ENCODE results near the gene ROBO1.
A peak's percentile ranks its signal among the peaks of the same experiment; 100 is the strongest.

The ROBO1 gene

DNA sequence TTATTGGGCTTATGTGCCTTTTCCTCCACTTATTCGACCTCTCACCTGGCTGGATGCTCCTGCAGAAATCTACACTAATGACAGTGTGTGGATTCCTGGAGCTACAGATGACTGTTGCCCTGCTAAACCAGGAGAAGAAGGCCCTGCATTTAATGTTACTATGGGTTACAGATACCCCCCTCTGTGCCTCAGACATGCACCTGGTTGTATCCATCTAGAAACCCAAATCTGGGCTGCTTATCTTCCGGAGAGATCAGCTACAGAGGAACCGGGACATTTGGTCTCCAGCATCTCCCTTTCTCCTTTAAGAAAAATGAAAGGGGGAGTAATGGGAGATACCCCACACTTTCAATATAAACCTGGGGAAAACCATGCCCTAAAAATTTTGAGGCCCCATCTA, 710.0 kb downstream of the ROBO1 start:
- no peak for DNase-seq (ENCODE audit: low spot score)

DNA sequence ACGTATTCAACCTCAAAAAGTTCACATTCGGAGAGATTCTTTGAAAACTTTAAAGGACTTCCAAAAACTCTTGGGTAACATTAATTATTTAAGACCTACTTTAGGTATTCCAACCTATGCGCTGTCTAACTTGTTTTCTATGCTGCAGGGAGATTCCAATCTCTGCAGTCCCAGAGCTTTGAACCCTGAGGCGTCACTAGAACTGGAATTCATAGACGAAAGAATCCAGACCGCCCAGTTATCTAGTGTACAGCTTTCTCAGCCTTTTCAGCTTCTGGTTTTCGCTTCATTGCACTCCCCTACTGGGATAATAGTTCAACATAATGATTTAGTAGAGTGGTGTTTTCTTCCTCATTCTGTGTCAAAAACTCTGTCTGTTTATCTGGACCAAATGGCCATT, 711.3 kb downstream of the ROBO1 start:
- no peak for DNase-seq (ENCODE audit: low spot score)

DNA sequence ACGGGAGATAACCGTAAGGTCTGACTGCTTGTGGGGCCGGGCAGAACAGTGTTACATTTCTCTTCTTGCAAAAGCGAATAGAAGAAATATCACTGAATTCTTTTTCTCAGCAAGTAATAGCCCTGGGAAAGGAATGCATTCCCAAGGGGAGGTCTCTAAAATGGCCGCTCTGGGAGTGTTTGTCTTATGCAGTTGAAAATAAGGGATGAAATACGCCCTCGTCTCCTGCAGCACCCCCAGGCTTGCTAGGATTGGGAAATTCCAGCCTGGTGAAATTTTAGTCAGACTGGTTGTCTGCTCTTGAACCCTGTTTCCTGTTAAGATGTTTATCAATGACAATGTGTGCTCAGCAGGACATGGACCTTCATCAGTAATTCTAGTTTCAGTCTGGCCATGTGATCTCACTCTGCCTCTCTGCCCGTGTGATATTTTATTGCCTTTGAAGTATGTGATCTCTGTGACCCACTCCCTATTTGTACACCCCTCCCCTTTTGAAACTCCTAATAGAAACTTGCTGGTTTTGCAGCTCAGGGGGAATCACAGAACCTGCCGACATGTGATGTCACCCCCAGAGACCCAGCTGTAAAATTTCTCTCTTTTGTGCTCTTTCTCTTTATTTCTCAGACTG, 715.6 kb downstream of the ROBO1 start:
- DNase-seq (ENCODE audit: low spot score) = no peak

DNA sequence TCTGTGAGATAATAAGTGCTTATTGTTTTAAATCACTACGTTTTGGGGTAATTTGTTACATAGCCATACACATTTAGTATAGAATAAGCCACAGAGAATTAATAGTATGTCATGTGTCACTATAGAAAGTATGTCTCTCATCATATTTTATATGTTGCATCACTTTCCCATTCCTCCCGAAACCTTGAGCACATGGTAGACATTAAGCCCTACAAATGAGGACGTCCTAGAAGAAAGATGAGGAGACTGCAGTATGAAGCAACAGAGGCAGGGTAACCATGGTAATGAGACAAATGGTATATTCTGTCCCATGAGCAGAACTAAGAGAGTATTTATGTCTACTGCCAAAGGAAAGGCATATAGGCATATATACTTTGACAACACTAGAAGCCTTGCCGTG, 720.2 kb downstream of the ROBO1 start:
- DNase-seq (ENCODE audit: low spot score) = no peak

DNA sequence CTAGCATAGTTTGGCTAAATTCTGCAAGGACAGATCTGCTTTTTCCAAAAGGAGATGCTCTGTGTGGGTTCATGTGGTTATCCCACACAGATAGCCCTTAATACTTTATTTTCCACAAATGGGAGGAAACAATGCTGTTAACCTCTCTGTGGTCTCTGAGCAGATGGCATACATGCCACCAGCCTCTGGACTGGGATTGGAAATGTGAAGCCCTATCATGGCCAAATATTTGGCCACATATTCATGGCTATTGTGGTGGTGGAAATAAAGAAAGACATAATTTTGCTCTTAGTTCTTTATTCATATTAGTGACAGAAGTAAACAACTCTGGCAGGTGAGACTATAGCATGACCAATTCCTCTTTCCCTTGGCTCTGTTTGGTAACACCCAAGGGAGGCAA, 726.2 kb downstream of the ROBO1 start:
- DNase-seq (ENCODE audit: low spot score) = no peak

DNA sequence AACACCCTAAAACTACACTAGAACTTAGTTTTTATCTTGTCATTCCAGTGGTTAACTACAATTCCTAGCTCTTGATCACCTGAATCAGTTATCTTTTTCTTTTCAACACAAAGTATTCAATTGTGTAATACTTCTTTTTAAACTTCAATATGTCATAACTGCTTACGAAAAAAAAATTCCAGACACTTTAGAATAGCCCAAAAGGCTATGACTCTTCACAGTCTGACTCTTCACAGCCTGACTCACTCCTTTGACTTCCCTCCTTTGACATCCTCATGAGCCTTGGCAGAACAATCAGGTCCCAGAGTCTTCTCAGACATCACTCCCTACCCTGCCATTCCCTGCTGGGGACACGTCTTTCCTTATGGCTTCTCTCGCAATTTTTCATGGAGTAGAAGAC, 727.1 kb downstream of the ROBO1 start:
- peak; percentile 22 for DNase-seq (ENCODE audit: low spot score)

DNA sequence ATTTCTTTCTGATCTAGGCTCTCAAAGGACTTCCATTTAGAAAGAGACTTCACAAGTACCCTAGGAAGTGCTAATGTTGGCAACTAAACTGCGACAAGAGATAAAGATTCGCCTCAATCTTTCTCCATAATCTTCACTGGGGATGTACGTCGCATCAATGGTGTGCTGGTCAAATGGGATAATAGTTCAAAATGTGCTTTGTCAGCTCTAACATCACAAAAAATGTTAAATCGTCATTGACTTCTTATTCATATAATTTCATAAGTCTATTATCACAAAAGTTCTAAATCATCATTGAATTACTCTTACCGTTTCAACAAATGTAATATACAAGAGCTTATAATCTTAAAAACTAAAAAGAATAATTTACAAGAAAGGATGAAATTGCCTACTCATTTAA, 727.7 kb downstream of the ROBO1 start:
- no peak for DNase-seq (ENCODE audit: low spot score)

DNA sequence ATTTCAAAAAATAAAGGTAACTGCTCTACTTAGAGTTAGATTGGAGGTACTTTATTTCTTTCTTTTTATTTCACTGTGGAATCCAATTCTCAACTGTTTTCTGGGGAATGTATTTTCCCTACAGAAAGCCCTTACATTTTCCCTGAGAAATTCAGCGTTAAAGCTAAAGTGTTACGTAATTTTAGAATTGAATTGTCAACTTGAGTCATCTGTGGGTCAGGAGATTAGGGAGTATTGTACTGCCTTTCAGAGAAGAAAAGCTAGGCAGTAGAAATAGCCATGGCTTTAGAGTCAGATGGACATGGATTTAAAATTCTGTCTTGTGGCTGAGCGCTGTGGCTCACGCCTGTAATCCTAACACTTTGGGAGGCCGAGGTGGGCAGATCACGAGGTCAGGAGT, 728.6 kb downstream of the ROBO1 start:
- DNase-seq (ENCODE audit: low spot score) = no peak

DNA sequence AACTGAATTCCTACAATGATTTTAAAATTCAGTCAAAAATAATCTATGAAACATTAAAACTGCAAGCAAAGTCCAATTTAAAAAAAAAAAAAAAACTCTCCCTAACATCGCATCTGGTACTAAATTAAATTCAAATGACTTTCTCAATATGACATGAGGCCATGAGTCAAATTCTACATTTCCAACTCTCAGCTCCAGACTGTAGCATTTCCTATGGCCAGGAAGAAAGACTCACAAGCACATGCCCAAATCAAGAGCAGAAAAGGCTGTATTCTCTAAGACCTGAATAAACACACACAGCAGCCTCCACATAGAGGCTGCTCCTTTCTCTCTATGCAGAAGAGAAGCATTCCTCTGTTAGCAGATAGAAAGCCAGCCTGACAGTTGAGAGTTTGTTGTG, 729.2 kb downstream of the ROBO1 start:
- DNase-seq (ENCODE audit: low spot score) = no peak

DNA sequence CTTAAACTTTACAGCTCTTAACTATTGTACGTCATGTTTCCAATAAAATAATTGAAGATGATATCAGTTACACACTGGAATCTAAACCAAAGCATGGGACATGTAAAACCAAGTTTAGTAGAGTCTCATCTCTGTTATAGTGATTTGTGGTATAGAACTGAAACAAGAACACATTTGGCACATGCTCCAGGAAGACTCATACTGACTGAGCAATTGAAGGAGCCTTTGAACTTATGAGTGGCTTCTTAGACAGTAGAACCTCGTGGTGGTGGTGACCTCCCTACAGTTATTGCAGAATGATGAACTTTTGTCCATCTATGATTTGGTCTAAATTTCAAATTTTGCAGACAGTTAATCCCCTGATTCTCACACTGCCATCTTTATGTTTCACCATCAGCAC, 729.7 kb downstream of the ROBO1 start:
- no peak for DNase-seq (ENCODE audit: low spot score)

DNA sequence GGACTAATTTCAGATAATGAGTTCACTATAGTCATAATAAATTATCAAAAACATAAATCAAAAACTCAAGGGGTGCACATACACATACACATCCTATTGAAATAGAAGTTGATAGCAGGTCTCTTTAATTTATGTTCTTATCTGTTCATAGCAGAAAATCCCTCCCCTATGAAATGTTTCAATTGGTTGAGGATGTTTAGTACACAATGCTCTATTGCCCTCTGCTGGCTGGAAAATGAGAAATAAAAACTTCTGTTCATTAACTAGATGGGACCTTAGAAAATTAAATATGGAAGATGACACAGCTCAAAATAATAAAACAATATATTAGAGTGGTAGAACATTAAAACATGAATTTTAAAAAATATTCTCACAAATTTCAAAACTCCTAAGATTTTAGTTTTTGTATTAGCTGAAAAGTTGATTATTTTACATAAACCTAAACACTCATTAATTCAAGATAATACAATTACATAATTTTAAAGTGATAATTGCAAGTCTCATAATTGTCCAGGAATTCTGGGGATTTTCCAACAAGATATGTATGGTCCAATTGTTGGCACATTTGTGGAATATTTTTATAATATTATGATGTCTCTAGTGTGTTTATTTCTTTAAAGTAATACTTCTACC, 735.0 kb downstream of the ROBO1 start:
- DNase-seq (ENCODE audit: low spot score) = peak; percentile 47

DNA sequence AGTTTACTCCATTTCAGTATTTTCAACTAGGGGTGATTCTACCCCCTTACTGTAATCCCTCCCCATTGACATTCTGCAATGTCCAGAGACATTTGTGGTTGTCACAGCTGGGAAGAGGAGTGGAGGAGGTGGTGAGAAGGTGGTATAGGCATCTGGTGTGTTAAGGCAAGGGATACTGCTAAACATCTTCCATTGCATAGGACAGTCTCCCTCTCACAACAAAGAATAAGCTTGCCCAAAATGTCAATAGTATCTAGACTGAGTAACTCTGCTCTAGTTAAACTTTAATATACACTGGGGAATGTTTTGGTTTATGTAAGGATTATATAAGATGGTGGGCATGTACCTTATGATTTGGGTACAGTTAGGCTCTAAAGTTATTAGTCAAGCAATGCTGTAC, 737.6 kb downstream of the ROBO1 start:
- no peak for DNase-seq (ENCODE audit: low spot score)

DNA sequence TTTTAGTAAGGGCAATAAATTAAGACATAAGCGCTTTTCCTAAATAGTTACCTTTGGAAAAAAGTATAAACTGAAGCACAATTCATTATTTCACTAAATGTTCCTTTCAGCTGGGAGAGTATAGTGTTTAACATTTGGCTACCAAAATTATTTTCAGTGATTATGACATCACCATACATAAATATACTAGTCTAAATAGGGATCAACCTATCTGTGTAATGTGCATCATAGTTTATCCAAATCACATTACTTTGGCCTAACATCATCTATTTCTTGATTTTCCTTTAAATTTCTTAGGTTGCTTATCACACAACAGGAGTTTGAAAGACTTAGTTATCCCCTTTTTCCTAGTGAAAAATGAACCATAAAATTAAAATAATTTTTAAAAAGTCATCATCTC, 738.9 kb downstream of the ROBO1 start:
- DNase-seq (ENCODE audit: low spot score) = no peak

DNA sequence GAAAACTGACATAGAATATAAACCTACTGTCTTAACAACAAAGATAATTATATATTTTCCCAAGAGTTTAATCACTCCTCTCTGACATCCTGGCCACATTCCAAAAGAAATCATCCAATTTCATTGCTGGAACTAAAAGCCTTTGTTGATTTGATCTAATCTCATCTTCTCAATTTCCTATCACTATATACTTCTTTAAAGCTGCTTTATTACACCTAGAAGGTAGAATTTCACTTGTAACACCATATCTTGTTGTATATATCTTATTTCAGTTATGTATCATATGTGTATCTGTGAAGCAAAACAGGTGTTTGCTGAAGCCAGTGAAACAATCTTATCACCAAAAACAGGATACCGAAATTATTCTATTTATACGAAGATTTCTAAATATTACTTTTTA, 740.2 kb downstream of the ROBO1 start:
- no peak for DNase-seq (ENCODE audit: low spot score)

DNA sequence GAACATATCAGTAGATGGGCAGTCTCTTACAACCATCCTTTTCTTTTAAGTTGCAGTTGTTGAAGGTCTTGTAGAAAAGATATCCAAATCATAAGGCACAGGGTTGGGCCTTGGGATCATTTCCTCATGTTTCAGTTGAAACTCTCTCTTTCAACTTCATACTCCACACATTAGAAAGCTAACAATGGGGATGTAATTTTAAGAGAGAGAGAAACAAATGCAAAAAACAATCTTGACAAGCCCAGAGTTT, 747.9 kb downstream of the ROBO1 start:
- DNase-seq (ENCODE audit: low spot score) = no peak

DNA sequence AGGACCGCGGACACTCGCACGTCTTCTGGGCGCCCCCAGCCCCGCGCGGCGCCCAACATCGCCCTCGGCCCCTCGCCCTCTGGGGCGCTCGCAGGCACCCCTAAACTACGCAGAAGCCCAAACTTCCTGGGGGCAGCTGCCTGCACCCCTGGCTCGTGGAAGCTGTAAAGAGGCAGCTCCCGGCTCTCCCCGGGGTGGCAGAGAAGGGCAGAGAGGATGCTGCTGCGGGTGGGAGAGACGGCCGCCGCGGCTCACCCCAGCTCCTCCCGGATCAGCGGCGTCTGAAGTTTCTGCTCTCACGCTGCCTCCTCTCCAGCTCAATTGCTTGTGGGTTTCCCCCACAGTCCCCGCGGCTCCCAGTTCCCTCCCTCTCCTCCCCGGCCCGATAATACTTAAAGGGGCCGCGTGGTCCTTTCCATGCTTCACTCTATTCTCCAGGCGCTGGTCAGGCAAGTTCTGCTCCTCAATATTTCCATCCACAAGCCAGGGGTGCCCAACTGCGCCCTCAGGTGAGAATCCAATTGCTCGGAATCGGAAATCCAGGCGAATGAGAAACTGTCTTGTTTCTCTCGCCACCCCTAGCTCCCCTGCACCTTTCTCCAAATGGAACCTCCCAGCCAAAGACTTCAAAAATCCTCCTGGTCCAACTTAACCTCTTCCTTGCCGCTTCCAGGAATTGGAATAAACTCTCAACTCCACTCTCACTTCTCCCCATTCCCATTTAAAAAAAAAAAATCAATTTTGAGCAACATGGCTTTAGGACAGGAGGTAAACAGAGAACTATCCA, 748.5 kb downstream of the ROBO1 start:
- DNase-seq (ENCODE audit: low spot score) = peak; percentile 84

DNA sequence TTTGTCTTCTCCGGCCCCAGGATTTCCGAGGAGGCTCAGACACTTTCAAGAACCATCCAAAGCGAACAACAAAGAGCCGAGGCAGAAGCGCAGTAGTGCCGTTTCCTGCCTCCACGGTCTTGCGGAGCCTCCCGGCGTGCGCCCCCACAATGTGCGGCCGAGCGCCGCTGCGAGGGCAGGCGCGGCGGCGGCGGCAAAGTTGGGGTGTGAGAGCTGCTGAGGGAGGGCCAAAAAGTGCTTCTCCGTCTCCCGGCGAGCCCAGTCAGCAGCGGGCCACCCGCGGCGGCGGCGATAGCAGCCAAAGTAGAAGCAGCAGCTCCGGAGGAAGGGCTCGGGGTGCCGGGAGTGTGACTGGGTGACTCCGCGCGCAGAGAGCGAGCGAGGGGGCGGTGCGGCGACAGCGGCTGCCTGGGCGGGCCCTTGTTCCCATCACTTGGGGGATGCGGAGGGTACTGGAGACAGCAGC, 749.1 kb downstream of the ROBO1 start:
- peak; percentile 58 for DNase-seq (ENCODE audit: low spot score)

DNA sequence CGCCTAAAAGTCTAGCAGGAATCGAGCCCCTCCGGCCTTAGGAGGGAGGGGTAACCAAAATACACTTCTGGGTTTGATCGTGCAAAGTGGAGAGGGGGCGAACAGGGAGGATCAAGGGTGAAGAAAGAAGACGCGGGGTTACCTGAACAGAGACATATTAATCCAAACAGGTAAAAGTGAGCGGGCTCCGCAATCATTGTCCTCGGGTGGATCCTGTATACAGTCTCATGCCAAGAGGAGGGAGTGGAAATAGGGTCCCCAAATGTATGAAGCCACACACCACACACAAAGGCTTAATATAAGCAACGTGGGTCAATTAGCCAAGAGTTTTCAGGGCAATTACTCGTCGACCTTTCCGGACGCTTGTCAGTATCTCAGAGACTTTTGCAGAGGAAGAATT, 749.5 kb downstream of the ROBO1 start:
- DNase-seq (ENCODE audit: low spot score) = no peak

DNA sequence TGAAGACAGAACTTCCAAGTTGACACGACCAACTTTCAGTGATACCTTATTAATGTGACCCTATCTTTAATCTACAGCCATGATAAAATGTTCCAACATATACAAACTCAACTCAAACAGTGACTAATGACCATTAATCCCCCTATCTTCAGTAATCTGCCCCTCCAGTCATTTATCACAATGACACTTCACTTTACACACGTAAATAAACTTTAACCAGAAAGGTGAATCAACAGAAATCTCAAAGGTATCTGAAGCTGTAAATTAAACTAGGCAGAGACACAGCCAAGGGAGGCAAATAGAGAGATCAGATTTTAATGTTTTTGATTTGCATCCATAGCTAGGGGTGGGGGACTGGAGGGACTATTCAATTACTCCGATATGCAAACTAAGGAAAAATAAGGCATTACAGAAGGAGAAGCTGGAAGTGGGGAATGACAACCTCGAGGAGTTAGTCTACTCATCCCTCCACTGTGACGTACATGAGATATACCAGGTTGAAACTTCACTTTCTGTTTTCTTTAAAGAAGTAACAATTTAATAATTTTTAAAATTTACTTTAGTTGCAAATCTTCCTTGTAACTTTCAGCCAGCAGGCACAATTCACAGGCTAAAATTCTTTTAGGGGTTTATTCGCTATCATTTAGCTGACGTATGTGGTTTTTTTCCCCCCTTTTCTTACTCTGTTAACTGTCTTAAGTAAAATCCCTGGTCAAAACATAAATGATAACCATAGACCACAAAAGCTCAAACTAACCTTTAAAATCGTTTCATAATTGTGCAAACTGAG, 751.0 kb downstream of the ROBO1 start:
- no peak for DNase-seq (ENCODE audit: low spot score)

DNA sequence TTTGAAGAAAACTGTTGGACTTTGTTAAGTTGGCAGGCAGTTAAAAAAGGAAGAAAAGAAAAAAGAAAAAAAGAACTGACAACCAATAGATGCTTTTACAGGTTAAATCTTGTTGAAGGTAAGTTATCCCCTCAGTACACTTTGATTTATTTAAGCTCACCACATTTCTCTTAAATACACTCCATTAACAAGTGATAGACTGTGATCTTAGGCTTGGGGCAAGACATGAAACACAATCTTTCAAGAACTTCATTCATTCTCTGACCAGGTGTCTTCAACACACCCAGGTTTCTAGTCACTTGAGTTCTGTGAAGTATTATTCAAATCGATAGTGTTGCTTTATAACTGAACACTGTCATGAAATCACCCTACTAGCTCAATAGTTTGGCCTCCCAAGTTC, 751.9 kb downstream of the ROBO1 start:
- no peak for DNase-seq (ENCODE audit: low spot score)

DNA sequence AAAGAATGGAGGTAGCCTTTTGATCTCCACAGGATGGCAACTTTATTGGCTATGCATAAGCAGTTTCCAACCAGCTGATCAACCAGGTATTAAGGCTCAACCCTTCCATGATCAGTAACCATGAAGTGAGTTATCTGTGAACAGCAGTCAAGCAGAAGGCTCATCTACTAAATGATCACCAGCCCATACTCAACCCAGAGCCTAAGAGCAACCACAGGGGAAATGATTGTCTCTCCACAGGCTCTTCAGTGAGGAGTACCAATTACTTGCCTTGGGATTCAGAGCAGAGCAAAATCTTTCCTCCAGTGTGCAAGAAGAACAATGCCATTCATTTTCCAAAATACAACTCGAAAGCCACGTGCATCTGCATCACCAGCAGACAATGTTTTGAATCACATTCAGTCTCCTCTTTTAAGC, 754.8 kb downstream of the ROBO1 start:
- DNase-seq (ENCODE audit: low spot score) = no peak

DNA sequence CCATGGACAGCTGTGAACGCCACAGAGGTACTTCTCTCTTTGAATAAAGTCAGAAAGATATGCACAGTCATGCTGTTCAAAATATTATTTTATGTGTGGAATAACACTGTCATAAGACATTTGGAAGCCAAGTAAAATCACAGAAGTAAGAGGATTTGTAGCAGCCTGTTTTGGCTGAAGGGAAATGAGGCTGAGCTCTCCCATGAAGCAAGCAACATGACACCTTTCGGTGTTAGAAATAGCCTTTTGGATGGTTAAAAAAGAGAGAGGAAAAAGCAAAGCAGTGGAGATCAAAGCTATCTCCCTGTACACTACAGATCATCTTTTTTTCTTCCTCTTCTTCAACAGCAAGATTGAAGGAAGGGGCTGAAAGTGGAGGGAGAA, 755.3 kb downstream of the ROBO1 start:
- DNase-seq (ENCODE audit: low spot score) = no peak
